ENCODE results near the gene EPYC.

Gene EPYC

GRCh38 chr12:91004872-91005271 is at the start of gene EPYC:
Gene EPYC, minus strand, starts transcription at chr12:91004972. Its CDS starts 2,407 bp downstream, at chr12:91002565.
- no peak for DNase-seq

DNA sequence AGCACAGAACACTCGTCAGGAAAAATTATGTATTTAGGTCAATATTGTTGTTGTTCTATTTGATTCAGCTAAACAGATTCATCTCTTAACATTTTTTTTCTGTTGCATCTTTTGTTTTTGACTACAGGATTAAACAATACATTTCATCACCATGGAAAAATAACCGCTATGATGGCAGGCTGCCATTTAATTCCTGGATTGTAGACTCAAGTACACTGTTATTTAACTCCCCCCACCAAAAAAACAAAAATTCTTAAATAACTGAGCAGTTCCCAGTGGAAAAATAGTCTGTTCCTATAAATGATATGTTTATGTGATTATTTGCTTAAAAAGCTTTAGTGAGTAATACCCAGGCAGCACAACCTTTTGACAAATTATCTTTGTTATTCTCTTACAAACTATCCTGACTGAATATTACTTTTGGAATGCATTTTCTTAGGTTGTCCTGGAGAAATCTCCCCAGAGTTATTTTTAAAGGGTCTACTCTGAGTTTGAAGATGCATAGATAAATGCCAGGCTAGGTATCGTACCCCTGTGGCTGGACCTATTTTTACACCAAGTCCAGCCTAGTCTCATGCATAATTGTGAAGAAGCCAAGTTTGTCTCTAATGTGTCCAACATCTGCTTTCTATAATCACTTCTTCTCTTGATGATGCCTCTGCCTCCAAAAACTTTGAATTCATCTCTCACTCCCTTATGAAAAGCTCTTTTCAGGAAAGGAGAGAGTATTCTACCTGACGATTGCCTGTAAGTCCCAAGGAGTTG is 49.4 kb upstream of the EPYC start:
- DNase-seq, result no peak

DNA sequence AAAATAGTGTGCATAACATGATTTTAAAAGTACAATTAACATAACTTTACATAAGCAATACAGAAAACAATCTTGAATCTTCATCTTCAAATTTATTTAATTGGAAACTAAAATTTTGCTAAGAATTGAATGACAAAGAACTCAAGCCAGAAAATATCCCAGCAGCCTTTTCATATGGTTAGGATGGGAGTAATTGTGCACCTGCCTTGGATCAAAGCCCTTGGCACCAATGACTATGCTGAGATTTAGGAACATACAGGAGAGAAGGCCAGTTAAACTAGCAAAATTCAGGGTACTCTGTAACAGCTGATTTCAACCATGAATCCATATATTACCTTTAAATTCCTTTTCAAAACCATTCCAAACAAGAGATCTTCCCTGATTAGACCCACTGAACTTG is 47.3 kb upstream of the EPYC start:
- DNase-seq, result no peak

GRCh38 chr12:91044586-91044985 is 39.8 kb upstream of the EPYC start:
- DNase-seq, result no peak

GRCh38 chr12:91043408-91043807 is 38.6 kb upstream of the EPYC start:
- no peak for DNase-seq

- DNase-seq, result no peak
These were observed 35.5 kb upstream of the EPYC start for GRCh38 chr12:91040096-91040755.

DNA sequence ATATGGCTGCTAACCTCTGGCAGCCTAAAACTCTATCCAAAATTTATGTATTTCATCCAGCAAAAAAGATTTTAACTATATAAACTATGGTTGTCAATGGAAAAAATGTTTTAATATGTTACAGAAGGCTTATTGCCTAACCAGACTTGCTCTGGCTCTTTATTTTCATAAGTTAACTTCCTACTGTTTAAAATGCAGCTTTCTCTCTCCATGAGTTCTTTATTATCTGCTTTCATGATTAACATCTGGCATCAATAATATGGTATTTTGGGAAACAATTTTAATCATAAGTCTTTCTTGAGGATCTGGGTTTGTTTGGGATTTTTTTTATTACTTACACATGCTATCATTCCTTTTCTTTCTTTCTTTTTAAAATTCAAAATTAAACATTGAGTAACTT is 32.5 kb upstream of the EPYC start:
- DNase-seq, result no peak

GRCh38 chr12:91033251-91033650 is 28.5 kb upstream of the EPYC start:
- DNase-seq, result no peak

DNA sequence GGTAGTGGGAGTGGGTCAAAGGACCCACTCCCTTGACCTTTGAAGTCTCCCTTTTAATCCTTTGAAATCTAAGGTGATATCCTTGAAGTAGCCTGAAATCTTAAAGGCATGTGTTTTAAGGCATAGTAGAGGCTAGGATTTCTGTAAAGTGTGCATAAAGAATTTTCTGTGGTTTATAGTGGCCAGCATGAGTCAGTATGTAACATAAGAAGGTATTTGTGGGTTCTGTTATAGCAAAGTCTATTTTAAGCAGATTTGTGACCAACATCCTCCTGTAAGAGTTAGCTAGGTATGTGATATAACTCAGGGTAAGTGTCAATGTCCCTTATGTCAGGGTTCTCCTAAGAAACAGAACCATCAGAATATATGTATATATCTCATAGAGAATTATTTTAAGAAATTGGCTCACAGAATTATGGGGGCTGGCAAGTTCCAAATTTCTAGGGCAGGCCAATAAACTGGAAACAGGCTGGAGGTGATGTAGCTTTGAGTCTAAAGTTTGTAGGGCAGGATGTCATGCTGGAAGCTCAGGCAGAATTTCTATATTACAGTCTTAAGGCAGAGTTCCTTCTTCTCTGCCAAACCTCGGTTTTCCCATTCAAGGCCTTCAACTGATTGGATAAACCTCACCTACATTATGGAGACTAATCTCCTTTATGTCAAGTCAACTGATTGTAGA is 18.7 kb upstream of the EPYC start:
- DNase-seq, result no peak

DNA sequence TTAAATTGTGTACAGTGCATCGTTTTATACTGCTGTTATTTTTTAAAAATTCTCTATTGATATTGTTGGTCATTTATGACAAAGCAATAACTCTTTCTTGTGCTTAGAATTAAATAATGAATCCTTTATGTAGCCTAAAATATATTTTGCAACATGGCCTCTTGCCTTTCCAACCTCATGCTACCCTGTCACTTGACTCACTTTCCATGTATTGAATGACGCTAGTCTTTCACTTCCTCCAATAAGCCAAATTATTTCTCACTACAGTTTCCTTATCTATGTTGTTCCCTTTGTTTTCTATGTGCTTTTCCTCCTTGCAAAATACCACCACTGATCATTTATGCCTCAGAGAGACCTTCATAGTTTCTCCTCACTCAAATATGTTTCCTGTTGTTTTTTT is 16.3 kb upstream of the EPYC start:
- DNase-seq, result no peak

GRCh38 chr12:91019455-91019854 is 14.7 kb upstream of the EPYC start:
- no peak for DNase-seq

DNA sequence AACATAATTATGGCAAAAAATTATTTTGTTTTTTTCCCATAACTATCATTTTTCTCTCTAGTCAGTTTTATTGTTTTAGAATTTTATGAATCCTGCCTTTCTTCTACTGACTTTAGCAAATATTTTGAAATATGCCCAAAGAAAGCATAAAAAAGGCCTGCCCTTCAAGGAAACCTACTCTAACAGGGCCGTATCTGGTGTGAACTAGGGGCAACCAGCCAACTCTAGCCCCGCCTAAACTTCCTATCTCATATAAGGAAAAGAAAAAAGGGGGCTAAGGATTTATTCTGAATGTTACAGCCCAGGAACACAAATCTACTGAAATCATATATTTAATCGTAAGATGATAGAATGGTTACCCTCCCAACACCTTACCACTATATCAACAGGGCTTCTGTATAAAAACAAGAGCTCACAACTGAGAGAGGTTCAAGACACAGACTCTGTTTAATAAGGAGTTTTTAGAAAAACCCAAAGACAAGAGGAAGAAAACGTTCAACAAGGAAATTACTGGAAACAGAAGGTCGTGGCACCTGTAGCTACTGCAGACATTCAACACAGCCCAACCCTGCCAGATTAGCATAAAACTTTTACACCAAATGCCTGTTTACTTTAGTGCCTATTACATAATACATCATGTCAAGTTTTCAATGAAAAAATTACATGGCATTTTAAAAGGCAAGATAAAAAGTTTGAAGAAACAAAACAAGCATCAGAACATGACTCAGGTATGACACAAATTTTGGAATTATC is 12.9 kb upstream of the EPYC start:
- no peak for DNase-seq

- DNase-seq, result no peak
These were observed 12.3 kb upstream of the EPYC start for GRCh38 chr12:91017043-91017442.

DNA sequence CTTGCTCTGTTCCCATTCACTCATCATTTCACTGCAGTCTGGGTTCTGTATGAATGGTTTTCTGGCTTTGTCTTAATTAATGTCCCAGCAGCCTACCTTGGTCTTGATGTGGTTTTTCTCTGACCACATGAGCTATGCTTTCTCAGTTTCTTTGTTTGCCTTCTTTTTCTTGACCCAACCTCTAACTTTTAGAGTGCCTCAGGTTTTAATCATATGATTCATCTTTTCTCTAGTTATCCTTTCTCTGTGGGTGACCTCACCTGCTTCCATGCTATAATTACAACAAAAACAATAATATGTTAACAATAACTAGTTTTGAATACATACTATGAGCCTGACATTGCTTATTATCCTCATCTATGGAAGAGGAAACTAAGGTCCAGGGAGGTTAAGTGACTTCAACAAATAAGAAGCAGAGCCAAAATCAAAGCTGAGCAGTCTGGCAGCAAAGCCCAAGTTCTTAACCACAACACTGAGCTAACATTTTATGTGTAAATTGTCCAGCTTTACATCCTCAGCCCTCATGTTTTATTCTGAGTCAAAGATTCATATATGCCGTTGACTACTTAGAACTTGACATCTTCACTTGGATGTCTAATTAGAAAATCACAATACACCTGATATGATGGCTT is 4.7 kb upstream of the EPYC start:
- DNase-seq, result no peak

GRCh38 chr12:91007531-91008290 is 2.9 kb upstream of the EPYC start:
- no peak for DNase-seq

DNA sequence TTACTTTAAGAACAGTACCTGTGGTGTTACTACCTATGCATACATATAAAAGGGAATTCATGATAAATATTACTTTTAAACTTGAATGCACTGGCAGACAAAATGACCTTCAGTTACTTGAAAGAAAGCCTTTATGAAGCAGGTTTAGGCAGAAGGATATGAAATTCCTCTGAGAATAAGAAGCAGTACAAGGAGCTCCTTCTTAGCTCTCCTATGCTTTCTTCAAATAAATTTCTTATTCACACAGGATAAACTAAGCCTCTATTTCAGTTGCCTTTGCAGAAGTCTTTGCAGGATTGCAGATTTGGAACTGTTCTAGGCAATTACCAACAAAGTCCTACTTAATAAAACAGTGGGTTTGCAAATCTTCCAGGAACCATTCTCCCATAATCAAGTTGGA is 1.0 kb downstream of the EPYC start:
- DNase-seq, result no peak

DNA sequence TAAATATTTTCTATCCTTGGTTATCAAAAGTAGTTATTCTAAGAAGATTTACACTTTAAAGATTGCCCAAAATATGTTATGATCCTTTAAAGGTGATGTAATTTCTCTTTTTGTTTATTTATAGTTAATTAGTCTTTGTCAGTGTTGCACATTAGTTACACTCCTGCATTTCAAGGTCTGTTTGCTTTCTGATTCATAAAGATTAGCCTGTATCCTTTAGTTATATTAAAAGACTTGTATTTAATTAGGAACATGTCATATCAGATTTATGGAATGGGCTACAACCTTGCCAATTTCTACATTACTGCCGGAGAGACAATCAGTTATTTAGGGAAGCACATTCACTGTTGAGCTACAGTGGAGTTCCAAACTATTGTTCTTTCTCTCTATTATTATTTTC is 3.5 kb downstream of the EPYC start:
- DNase-seq, result no peak

DNA sequence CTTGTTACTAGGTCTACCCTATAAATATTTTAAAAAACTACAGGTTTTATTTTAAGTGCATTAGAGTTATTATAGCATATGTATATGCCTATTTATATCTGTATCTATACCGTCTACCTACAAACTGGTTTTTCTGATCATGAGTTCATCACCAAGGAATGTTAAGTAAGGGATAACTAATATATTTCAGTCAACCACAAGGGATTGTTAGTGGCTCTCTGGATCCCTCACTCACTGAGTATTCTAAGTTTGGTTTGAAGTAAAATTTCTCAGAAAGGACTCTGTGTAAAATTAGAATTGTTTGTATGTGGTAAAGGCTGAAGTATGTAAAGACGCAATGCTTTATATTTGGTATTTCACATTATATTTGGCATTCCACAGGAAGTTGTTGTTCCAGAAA is 4.8 kb downstream of the EPYC start:
- no peak for DNase-seq

- DNase-seq, result no peak
These were observed 5.2 kb downstream of the EPYC start for GRCh38 chr12:90999527-90999926.

GRCh38 chr12:90995010-90995409 is 9.8 kb downstream of the EPYC start:
- DNase-seq, result no peak

DNA sequence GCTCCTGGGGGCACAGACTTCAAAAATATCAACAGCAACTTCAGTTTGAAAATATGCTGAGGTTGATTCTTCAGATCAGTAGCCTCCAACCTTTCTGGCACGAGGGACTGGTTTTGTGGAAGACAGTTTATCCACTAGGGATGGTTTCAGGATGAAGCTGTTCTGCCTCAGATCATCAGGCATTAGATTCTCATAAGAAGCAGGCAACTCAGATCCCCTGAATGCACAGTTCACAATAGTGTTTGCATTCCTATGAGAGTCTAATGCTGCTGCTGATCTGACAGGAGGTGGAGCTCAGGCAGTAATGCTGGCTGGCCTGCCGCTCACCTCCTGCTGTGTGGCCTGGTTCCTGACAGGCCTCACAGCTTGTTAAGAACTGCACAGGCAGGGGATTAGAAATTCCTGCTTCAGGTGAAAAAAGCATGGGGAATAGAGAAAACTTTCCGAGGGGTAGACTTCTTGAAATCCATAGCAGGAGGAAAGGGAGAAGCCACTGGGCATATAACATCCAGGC is 12.8 kb downstream of the EPYC start:
- no peak for DNase-seq

- DNase-seq, result no peak
These were observed 14.2 kb downstream of the EPYC start for GRCh38 chr12:90990611-90991010.
